Thoracic aorta (tissue), 2 donors: ENCODE results near the gene SDHB. TPM values are rescaled to one million over a fixed set of nuclear protein-coding genes. Genes with fewer than 3 reads are reported as not detected.

Source experiments
- ATAC-seq: fragments of 150-250 bp; one replicate; pipeline ENCODE4 v1.8.0; 2017; ENCODE audit warnings: low read depth; ENCODE audit not compliant: insufficient number of reproducible peaks, low FRiP score
- DNase-seq: peaks from one replicate; pipeline ENCODE4 v3.0.0-alpha.2; 2020; ENCODE audit warnings: low spot score
- H3K27ac ChIP-seq, 2 donors: fragments of 200-600 bp; sonication (generic); 1 replicate in 1 of 2; 2 replicates in 1 of 2; pipeline ENCODE4 v1.5.1; 2016; ENCODE audit warnings: mild to moderate bottlenecking in 2 of 2, moderate library complexity in 2 of 2
- H3K27me3 ChIP-seq: fragments of 200-600 bp; sonication (generic); replicated peaks from 2 replicates; pipeline ENCODE4 v1.6.0; 2016; ENCODE audit warnings: mild to moderate bottlenecking; ENCODE audit not compliant: insufficient read depth
- H3K36me3 ChIP-seq: fragments of 200-600 bp; sonication (generic); one replicate; pipeline ENCODE4 v1.5.1; 2016
- H3K4me1 ChIP-seq, 2 donors: fragments of 200-600 bp; sonication (generic); 1 replicate in 1 of 2; 2 replicates in 1 of 2; pipeline versions ENCODE4 v1.5.1 to v1.6.0; 2016; ENCODE audit warnings: low read depth in 2 of 2, mild to moderate bottlenecking in 1 of 2; ENCODE audit not compliant: control insufficient read depth in 1 of 2
- H3K4me3 ChIP-seq: fragments of 200-600 bp; sonication (generic); 2 replicates; pipeline ENCODE4 v1.5.1; 2016; ENCODE audit warnings: mild to moderate bottlenecking
- H3K9me3 ChIP-seq: fragments of 200-600 bp; sonication (generic); 2 replicates; pipeline ENCODE4 v1.5.1; 2016
- total RNA-seq, 2 donors: library from RNA; depleted of rRNA; stranded (reverse); fragments of >200 nt; gene quantifications; one replicate each; pipeline versions ENCODE4 v1.1.0 to v1.2.3, GENCODE V29; 2016
- TF ChIP-seq, protein P1 (sequence below): fragments of 200-600 bp; sonication (generic); IDR thresholded peaks from one replicate; pipeline ENCODE4 v1.5.1; 2019; ENCODE audit warnings: antibody characterized with exemption

Gene SDHB
- total RNA-seq, 2 donors from 2014 or later: 81.5 to 98.9 TPM

DNA sequence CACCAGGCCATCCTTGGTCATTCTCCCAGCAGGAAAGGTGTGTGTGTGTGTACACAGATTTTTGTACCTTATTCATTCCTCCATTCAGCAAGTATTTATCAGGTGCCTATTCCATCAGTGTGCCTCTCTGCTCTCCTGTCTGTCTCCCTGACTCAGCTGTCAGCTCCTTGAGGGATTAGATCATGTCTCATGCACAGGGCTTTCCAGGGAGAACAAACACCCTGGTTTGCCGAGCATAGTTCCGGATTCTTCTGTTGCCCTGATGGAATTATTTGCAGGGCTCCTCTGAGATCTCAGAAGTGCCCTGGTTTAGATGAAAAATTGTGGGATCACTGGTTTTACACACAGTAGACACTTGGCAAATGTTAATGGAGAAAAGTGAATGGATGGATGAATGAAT is 8.1 kb upstream of the SDHB start:
- no peak for ATAC-seq
- Histone ChIP-seq H3K27me3 (no peaks in the 10 kb centered on the region), H3K4me1 (no peaks in the 10 kb centered on the region), H3K36me3 (no peaks in the 10 kb centered on the region), H3K4me3 (no peak overlapping the region), H3K9me3 (peaks cover 8% of the 10 kb centered on the region), H3K27ac (no peak overlapping the region)
- TF ChIP-seq, protein P1, sequence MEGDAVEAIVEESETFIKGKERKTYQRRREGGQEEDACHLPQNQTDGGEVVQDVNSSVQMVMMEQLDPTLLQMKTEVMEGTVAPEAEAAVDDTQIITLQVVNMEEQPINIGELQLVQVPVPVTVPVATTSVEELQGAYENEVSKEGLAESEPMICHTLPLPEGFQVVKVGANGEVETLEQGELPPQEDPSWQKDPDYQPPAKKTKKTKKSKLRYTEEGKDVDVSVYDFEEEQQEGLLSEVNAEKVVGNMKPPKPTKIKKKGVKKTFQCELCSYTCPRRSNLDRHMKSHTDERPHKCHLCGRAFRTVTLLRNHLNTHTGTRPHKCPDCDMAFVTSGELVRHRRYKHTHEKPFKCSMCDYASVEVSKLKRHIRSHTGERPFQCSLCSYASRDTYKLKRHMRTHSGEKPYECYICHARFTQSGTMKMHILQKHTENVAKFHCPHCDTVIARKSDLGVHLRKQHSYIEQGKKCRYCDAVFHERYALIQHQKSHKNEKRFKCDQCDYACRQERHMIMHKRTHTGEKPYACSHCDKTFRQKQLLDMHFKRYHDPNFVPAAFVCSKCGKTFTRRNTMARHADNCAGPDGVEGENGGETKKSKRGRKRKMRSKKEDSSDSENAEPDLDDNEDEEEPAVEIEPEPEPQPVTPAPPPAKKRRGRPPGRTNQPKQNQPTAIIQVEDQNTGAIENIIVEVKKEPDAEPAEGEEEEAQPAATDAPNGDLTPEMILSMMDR: no peak
- DNase-seq: no peak

DNA sequence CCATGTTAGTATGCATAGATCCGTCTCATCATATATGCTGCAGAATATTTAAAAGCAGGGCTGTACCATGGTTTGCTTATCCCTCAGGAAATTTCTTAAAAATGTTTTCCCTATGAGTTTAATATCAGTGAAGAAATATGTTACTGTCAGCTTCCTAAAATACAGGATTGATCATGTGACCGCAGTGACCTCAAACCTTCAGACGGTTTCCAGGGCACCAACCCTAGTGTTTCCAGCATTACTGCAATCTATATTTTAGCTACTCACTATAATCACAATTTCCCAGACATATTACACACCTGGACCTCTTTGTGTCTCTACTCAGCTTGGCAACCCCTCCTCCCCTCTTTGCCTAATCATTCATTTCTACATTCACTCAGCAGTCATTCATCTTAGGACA is 7.7 kb upstream of the SDHB start:
- H3K4me1 ChIP-seq: no peaks in the 10 kb centered on the region
- ATAC-seq (no peak), DNase-seq (no peak)
- TF ChIP-seq, protein P1: no peak
- H3K27ac ChIP-seq: no peak overlapping the region
- H3K9me3 ChIP-seq: peaks cover 8% of the 10 kb centered on the region
- no peaks in the 10 kb centered on the region for H3K27me3 ChIP-seq
- H3K36me3 ChIP-seq: no peaks in the 10 kb centered on the region
- no peak overlapping the region for H3K4me3 ChIP-seq

DNA sequence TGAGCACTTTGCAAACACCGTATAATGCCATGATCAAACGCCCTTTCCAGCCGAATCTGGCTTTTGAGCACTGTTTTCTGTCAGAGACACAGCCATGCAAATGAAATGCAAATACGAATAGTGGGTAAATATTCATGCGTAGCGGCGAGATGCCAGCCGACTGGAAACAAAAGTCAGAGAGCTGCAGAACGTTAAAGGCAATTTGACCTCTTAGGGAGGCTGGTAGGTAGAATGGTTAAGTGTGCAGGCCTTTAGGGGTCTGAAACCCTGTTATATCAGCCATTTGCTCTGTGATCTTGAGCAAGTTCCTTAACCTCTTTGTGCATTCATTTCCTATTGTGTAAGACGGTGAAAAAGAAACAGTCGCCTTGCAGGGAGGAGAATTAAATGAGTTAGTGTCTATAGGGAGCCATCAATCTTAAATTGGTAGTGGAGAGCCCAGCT is 6.5 kb upstream of the SDHB start:
- H3K36me3 ChIP-seq: no peaks in the 10 kb centered on the region
- no peak overlapping the region for H3K4me3 ChIP-seq
- no peak for ATAC-seq
- peaks cover 6% of the 10 kb centered on the region for H3K9me3 ChIP-seq
- H3K27me3 ChIP-seq: no peaks in the 10 kb centered on the region
- TF ChIP-seq, protein P1: no peak
- H3K27ac ChIP-seq: no peak overlapping the region
- DNase-seq: no peak
- H3K4me1 ChIP-seq: no peaks in the 10 kb centered on the region

DNA sequence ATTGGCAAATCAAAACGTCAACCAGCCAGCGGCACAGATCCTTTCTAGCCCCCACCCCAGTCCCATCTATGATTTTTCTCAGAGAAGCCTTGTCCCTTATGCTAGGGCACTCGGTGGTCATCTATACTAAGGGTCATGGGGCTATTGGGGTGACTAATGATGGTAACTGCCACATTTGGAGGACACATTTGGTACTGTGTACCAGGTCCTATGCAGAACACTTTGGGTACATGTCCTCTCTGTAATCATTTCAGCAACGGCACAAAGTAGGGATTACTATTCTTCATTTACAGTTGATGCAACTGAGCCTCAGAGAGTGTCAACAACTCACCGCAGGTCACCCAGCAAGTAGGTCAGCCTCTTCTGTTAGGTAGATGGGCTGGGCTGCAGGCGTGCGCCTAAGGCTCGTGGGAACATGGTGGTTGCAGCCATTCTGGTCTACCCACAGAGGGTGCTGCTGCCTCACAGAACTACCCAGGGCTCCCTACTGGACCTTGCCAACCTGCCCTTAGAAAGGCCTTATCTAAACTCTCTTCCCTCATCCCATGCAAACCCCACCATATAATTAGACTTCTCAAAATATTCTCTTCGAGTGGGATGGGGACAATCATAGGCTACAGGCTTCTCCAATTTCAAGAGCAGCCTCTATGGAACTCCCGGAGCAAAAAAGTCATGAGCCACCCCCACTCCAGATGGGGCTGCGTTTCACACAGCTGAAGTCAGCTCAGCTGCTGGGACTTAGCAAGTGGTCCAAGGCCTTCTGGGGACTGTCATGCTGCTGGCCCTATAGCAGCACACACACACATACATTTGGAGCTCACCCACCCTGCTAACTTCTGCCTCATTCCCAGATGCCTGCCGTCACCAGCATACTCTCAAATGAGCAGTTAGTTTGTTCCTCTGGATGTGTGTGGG is 5.8 kb upstream of the SDHB start:
- DNase-seq: no peak
- no peak overlapping the region for H3K27ac ChIP-seq
- no peaks in the 10 kb centered on the region for H3K9me3 ChIP-seq

DNA sequence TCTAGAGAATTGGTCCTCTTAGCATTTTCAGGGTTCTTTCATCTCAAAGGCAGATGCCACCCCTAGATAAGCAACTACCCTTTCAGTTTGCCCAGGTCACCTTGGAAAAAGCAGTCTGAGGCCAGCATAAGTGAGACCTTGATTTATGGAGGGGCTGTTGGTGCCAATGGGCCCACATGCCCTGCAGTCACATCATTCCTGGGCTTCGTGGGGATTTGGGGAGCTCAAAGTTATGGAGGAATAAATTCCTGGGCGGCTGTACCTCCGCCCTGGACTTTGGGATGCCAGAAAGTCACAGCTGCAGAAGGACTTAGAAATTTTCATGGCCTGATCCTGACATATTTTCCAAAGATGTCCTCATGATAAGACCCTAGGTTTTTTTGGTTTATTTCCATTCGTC is 2.7 kb upstream of the SDHB start:
- no peak for ATAC-seq
- no peaks in the 10 kb centered on the region for H3K27me3 ChIP-seq
- no peak for DNase-seq
- TF ChIP-seq, protein P1: no peak
- H3K27ac ChIP-seq: no peak overlapping the region
- no peaks in the 10 kb centered on the region for H3K36me3 ChIP-seq
- H3K9me3 ChIP-seq: no peaks in the 10 kb centered on the region
- H3K4me3 ChIP-seq: no peak overlapping the region
- peaks cover 14 to 16% of the 10 kb centered on the region in 2 donors for H3K4me1 ChIP-seq

More for the DNA sequence above, 5.8 kb upstream of the SDHB start:
- Histone ChIP-seq H3K4me1 (no peaks in the 10 kb centered on the region), H3K4me3 (no peak overlapping the region), H3K27me3 (no peaks in the 10 kb centered on the region), H3K36me3 (no peaks in the 10 kb centered on the region)
- no peak for ATAC-seq
- TF ChIP-seq, protein P1: peak; percentile 26
